22Rv1 (cell line): ENCODE data around the gene MEIOSIN.

Source experiments
- ZFX ChIP-seq: fragments of 450-650 bp; IDR thresholded peaks from 2 replicates; pipeline ENCODE4 v1.6.1; 2017; ENCODE audit warnings: antibody characterized with exemption, borderline replicate concordance
- TF ChIP-seq, protein P1 (sequence below): fragments of 450-650 bp; IDR thresholded peaks from 2 replicates; pipeline ENCODE4 v1.5.1; 2017; ENCODE audit warnings: mild to moderate bottlenecking

- TF ChIP-seq, protein P1, sequence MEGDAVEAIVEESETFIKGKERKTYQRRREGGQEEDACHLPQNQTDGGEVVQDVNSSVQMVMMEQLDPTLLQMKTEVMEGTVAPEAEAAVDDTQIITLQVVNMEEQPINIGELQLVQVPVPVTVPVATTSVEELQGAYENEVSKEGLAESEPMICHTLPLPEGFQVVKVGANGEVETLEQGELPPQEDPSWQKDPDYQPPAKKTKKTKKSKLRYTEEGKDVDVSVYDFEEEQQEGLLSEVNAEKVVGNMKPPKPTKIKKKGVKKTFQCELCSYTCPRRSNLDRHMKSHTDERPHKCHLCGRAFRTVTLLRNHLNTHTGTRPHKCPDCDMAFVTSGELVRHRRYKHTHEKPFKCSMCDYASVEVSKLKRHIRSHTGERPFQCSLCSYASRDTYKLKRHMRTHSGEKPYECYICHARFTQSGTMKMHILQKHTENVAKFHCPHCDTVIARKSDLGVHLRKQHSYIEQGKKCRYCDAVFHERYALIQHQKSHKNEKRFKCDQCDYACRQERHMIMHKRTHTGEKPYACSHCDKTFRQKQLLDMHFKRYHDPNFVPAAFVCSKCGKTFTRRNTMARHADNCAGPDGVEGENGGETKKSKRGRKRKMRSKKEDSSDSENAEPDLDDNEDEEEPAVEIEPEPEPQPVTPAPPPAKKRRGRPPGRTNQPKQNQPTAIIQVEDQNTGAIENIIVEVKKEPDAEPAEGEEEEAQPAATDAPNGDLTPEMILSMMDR: no peak
- TF ChIP-seq ZFX: no peak
Measured at GRCh38 chr19:45786533-45786894, 53.3 kb downstream of the MEIOSIN start.
